CD1c-positive myeloid dendritic cell (primary cell): ENCODE results near the gene GSTT2B.
A peak's percentile ranks its signal among the peaks of the same experiment; 100 is the strongest.
"Not testable (repeated sequence)": the region's sequence is repeated elsewhere in the genome, so short reads cannot be mapped to it uniquely, and the experiment has no call there.

Experiments
- DNase-seq: peaks from one replicate; pipeline ENCODE4 v3.0.0-alpha.2; 2016; ENCODE audit errors: extremely low spot score

The GSTT2B gene

GRCh38 chr22:23984430-23984829 is 23.4 kb upstream of the GSTT2B start:
- peak; percentile 22 for DNase-seq

GRCh38 chr22:23980567-23980966 is 19.6 kb upstream of the GSTT2B start:
- not testable (repeated sequence) for DNase-seq

DNA sequence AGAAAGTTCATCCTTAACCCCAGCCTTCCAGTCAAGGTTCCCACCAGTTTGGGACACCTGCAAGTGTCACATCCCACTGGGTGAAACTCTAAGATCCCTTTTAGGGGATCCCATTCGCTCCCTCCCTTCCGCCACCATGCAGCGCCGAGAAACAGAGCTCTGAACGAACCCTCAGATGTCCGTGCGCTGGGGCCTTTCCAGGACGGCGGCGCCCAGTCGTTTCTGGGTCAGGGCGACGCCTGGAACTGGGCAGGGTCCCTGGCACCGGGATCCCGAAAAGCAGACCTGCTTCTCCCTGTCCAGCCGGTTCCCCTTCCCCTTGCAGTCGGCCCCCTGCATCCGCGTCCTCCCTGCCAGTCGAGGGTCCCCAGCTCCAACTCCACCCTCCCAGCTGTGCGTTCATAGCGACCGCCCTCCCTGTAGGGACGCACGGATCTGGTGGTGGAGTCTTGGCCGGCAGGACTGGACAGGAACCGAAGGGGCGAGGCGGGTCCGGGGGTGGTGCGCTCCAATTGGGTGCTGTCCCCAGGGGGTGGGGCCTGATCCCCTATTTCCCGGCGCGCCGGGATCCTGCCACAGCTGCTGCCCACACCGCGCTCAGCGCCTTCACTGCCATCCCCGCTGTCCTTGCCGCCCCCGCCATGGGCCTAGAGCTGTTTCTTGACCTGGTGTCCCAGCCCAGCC is 18.7 kb upstream of the GSTT2B start, which contains the start of gene GSTT2:
Gene GSTT2, plus strand, starts transcription at position 578 of the 684 bp plus-strand sequence.
- DNase-seq: not testable (repeated sequence)

DNA sequence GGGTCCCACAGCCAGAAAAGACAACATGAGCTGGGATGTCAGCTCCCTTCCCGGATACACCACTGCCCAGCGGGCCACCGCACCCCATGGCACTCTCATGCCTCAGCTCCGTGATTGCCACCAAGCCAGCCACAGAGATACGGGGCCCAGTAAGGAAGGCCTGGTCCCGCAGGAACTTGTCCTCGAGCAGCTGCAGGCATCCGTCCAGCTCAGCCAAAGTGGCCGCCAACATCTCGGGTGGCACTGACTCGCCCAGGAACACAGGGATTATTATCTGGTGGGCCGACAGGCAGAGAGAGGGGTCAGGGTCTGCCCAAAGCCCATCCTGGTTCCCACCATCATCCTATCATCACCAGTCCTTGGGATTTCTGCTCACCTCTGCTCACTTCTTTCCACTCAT is 16.3 kb upstream of the GSTT2B start:
- not testable (repeated sequence) for DNase-seq

- DNase-seq: not testable (repeated sequence)
Measured at GRCh38 chr22:23974836-23975352, 13.9 kb upstream of the GSTT2B start.

- not testable (repeated sequence) for DNase-seq
Measured at GRCh38 chr22:23974345-23974744, 13.3 kb upstream of the GSTT2B start, which contains the start of gene DDT. DDT (minus strand) TSS chr22:23974441; CDS start chr22:23974414, 27 bp downstream.

DNA sequence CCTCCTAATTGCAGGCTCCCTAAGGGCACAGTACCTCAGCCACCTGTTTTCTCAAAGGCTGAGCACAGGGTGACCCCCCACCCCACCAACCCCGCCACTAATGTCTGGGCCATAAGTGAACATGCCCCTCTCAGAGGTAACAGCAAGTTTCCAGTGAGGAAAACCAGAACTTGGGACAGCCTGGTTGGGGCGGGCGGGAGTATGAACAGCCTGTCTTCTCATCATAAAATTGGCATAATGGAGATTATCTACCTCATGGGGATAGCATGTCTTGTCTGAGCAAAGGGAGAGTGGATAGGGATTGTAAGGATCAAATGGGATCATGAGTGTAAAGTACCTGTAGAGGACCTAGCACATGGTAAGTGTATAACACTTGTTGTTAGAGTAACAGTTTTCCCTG is 10.9 kb upstream of the GSTT2B start:
- DNase-seq: not testable (repeated sequence)

DNA sequence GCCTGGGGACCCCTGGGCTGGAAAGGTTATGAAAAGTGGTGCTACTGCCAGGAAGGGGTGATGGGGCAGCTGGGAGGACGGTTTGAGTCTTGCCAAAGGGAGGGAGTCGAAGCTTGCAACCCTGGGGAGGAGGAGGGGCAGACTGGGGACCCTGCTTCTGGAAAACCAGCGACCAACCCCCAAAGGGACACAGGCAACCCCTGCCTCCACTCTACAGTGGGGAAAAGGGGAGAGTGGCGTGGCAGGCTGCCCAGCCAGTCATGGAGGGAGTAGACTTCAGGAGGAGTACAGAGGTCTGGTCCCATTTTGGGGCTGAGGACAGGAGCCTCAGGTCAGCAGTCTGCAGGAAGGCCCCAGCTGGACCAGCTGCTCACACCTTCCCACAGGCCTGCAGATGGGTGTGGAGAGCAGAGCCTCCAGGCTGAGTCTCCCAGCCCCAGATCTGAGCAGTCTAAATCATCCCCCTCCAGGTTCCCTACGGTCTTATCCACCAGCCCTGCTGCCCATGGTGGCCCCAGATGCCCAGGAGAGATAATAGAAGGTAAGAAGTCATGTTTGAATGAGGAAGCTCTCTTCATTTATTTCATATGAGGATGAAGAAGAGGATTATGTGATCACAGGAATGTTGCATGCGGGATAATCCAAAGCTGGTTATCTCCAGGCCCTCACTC is 10.0 kb upstream of the GSTT2B start:
- DNase-seq: no peak

DNA sequence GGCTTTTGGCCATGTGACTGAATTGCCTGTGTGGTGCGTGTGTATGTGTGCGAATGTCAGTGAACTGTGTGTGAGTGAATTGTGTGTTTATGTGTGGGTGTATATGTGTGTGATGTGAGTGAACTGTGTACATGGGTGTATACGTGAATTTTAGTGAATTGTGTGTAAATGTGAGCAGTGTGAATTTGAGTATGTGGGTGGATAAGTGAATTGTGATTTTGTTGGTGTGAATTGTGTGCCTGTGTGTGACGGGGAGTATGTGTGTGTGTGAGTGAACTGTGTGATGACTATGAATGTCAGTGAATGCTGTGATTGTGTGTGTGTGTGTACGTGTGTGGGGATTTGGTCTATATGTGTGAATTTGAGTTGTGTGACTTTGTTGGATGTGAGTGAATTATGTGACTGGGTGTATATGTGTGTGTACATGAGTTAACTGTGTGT is 9.2 kb upstream of the GSTT2B start:
- DNase-seq: no peak

DNA sequence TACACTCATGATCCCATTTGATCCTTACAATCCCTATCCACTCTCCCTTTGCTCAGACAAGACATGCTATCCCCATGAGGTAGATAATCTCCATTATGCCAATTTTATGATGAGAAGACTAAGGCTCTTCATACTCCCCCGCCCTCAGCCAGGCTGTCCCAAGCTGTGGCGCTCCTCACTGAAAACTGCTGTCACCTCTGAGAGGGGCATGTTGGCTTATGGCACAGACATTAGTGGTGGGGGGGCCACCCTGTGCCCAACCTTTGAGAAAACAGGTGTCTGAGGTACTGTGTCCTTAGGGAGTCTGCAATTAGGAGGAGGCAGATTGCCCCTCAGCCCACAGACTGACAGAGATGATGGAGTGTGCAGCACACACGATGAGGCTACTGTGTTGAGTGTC is 8.1 kb upstream of the GSTT2B start:
- DNase-seq: no peak

GRCh38 chr22:23966568-23966967 is 5.6 kb upstream of the GSTT2B start, which contains the start of gene DDTL:
DDTL (plus strand) TSS chr22:23966888; CDS start chr22:23966915, 27 bp downstream.
- not testable (repeated sequence) for DNase-seq

DNA sequence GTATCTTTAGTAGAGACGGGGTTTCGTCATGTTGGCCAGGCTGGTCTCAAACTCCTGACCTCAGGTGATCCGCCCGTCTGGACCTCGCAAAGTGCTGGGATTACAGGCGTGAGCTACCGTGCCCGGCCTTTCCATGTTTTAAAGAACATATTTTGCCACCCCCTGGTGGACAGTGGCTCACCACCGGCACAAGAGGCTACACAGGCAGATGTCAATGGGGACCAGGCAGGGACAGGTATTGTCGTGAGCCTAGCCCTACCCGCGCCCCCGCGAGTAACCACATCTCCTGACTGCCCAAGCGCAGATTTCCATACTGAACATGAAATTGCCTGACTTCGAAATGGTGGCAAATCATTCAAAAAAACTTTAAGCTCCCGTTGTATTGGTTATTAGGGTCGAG is 5.1 kb upstream of the GSTT2B start:
- not testable (repeated sequence) for DNase-seq

- peak; percentile 87 for DNase-seq
Measured at GRCh38 chr22:23956301-23956900, 4.6 kb downstream of the GSTT2B start.

- not testable (repeated sequence) for DNase-seq
Measured at GRCh38 chr22:23955886-23956285, 5.1 kb downstream of the GSTT2B start.

GRCh38 chr22:23954991-23955305 is 6.0 kb downstream of the GSTT2B start:
- not testable (repeated sequence) for DNase-seq

GRCh38 chr22:23954193-23954990 is 6.6 kb downstream of the GSTT2B start:
- not testable (repeated sequence) for DNase-seq

DNA sequence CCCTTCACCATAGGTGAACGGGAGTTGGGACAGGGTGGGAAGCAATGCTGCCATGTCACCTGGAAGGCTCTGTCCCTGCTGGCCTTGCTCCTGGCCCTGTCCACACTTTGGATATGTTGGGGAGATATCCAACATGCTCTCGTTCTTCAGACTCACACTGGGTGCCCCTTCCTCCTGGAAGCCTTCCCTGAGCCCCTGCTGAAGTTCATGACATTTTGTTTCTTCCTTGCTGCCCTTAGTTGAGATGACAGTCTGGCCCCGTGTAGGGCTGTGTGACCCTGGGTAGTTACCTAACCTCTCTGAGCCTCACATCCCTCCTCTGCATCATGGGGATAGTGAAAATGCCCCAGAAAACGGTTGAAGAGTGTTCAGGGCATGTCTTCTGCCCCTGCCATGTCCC is 7.5 kb downstream of the GSTT2B start:
- not testable (repeated sequence) for DNase-seq

DNA sequence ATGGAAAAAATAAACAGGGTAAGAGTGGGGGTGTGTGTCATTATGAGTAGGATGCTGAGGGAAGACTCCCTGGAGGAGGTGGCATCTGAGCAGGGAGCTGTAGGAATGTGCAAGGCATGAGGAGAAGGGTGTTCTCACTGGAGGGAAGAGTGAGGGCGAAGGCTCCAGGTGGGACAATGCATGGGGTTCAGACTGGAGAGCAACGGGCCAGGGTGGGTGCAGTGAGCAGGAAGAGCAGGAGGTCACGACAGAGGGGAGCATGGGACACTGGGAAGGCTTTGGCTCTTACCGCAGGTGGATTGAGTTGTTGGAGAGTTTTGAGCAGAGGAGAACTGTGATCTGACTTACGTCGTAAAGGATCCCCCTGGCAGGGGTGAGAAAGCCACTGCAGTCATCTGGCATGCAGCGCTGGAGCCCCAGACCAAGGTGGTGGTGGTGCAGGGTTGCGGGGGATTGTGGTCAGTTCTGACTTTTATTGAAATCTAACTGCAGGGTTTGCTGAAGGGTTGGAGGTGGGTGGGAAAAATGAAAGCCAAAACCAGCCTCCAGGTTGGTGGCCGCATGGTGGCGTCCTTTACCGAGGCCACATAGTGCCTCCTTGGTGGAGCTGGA is 8.1 kb downstream of the GSTT2B start:
- not testable (repeated sequence) for DNase-seq

GRCh38 chr22:23951383-23951782 is 9.6 kb downstream of the GSTT2B start:
- not testable (repeated sequence) for DNase-seq

GRCh38 chr22:23949764-23950163 is 11.2 kb downstream of the GSTT2B start:
- DNase-seq: not testable (repeated sequence)

- DNase-seq: not testable (repeated sequence)
Measured at GRCh38 chr22:23947391-23947790, 13.6 kb downstream of the GSTT2B start.
